RWPE2 (cell line): ENCODE results near the gene ZNF804B.

ENCODE experiments used
- ATAC-seq: fragments of 200-7000 bp; cut with Tn5 transposase; 3 replicates; pipeline ENCODE4 v1.9.1; 2021; ENCODE audit warnings: low read depth
- DNase-seq: peaks from one replicate; pipeline ENCODE4 v3.0.0-alpha.2; 2020; ENCODE audit warnings: low spot score
- H3K27ac ChIP-seq: fragments of 450-650 bp; 2 replicates; pipeline ENCODE4 v1.5.1; 2017; ENCODE audit warnings: mild to moderate bottlenecking; ENCODE audit not compliant: poor library complexity, severe bottlenecking
- H3K27me3 ChIP-seq: fragments of 250-450 bp; sonication (Bioruptor Pico); 2 replicates; pipeline ENCODE4 v1.5.1; 2021; ENCODE audit warnings: mild to moderate bottlenecking, moderate library complexity; ENCODE audit not compliant: insufficient read depth, poor library complexity, severe bottlenecking
- H3K36me3 ChIP-seq: fragments of 250-450 bp; sonication (Bioruptor Pico); 2 replicates; pipeline ENCODE4 v1.5.1; 2020; ENCODE audit warnings: low read depth, mild to moderate bottlenecking, moderate library complexity
- H3K4me1 ChIP-seq: fragments of 250-450 bp; sonication (Bioruptor Pico); 2 replicates; pipeline ENCODE4 v1.5.1; 2021; ENCODE audit warnings: mild to moderate bottlenecking, moderate library complexity; ENCODE audit not compliant: insufficient read depth, poor library complexity, severe bottlenecking
- H3K4me3 ChIP-seq: fragments of 250-450 bp; sonication (Bioruptor Pico); 2 replicates; pipeline ENCODE4 v1.5.1; 2021; ENCODE audit warnings: mild to moderate bottlenecking, moderate library complexity; ENCODE audit not compliant: severe bottlenecking
- H3K9me3 ChIP-seq: fragments of 250-450 bp; sonication (Bioruptor Pico); 2 replicates; pipeline ENCODE4 v1.5.1; 2021; ENCODE audit warnings: mild to moderate bottlenecking, moderate library complexity; ENCODE audit not compliant: severe bottlenecking
- CTCF ChIP-seq: fragments of 450-650 bp; IDR thresholded peaks from one replicate; pipeline ENCODE4 v1.5.1; 2017; ENCODE audit warnings: mild to moderate bottlenecking, moderate library complexity; ENCODE audit not compliant: poor library complexity, severe bottlenecking

The ZNF804B gene

DNA sequence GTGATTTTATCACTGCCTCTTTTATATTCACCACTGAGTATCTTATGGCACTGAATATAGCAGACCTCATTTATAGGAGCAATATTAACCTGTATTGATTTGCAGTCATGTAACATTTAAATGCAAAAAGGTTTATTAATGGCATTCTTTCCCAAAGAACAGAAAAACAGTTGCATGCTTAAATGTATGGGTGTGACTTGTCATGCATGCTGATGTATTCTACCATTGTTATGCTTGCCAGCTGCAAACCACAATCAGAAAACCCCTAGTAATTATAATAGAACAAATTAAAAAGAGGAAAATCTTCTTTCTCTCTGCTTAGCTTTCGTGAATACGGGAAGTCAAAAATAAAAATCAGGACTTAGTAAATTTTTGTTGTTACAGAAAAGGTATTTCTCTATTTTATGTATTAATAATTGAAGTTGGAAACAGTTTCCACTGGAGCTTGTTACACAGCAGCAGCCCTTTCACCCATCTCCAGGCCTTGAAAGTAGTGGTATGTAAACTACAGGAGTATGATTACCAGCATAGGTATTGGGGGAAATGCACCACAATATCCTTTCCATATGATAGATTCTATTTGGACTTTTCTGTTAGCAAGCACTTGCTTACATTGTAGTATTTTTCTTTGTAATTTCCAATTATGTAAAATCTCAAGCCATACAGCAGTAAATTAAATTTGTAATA lies 183.5 kb downstream of the ZNF804B start:
- H3K9me3 ChIP-seq: no peaks in the 10 kb centered on the region
- no peaks in the 10 kb centered on the region for H3K27me3 ChIP-seq
- no peak overlapping the region for H3K4me3 ChIP-seq
- no peaks in the 10 kb centered on the region for H3K36me3 ChIP-seq
- DNase-seq (no peak), ATAC-seq (no peak)
- H3K27ac ChIP-seq: no peak overlapping the region
- no peaks in the 10 kb centered on the region for H3K4me1 ChIP-seq
- TF ChIP-seq CTCF: no peak

DNA sequence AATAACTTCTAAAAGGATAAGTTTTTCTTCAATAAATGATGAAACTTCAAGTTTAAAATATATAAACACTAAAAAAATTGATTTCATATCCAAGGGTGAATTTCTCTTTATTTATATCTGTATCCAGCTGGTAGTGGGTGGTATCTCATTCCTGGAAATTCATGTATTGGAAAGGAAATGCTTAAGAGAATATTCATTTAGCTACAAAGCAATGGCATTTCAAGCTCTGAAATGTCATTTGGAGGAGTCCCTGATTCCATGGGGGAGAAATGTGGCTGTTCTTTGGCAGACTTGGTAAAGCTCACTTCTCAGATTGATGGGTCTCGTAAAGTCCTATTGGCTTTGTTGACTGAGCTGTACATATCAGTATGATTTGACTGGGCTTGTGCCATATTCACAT lies 192.3 kb downstream of the ZNF804B start:
- no peaks in the 10 kb centered on the region for H3K36me3 ChIP-seq
- no peak for TF ChIP-seq CTCF
- H3K27me3 ChIP-seq: no peaks in the 10 kb centered on the region
- no peak for ATAC-seq
- DNase-seq: no peak
- H3K4me1 ChIP-seq: no peaks in the 10 kb centered on the region
- H3K27ac ChIP-seq: no peak overlapping the region
- H3K4me3 ChIP-seq: no peak overlapping the region
- H3K9me3 ChIP-seq: no peaks in the 10 kb centered on the region

DNA sequence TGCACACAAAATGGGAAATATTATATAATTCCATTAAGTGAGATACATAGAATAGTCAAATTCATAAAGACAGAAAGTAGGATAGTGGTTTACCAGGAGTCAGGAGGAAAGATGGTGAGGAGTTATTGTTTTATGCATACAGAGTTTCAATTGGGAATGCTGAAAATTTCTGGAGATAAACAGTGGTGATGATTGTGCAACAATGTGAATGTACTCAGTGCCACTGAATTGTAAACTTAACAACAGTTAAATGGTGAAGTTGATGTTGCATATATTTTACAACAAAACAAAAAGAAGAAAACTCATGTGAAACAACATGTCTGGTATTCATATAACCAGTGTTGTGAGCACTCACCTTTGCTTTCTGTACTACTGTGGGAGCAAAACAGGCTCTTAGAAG lies 204.9 kb downstream of the ZNF804B start:
- no peak for TF ChIP-seq CTCF
- H3K27ac ChIP-seq: no peak overlapping the region
- H3K27me3 ChIP-seq: no peaks in the 10 kb centered on the region
- H3K9me3 ChIP-seq: no peaks in the 10 kb centered on the region
- no peaks in the 10 kb centered on the region for H3K4me1 ChIP-seq
- no peak for DNase-seq
- no peak for ATAC-seq
- no peak overlapping the region for H3K4me3 ChIP-seq
- H3K36me3 ChIP-seq: no peaks in the 10 kb centered on the region

GRCh38 chr7:88965371-88965770 lies 205.9 kb downstream of the ZNF804B start:
- DNase-seq: no peak
- Histone ChIP-seq H3K27me3 (no peaks in the 10 kb centered on the region), H3K9me3 (no peaks in the 10 kb centered on the region), H3K36me3 (no peaks in the 10 kb centered on the region), H3K4me1 (no peaks in the 10 kb centered on the region), H3K4me3 (no peak overlapping the region), H3K27ac (no peak overlapping the region)
- TF ChIP-seq CTCF: no peak
- no peak for ATAC-seq

DNA sequence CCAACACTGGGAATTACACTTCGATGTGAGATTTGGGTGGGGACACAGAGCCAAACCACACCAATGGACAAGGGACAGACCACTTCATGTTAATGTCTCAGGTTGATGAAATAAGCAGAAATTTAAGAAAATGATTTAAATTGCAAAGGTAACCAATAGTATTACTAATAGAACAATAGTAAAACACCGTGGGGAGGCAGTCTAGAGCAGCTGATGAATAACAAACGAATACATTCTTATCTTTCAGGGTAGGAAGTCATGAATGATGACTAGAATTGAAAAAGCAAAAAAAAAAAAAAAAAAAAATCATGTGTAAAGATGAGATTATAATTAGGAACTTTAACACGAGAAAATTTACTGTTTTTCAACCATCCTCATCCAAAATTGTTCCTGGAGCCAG lies 207.9 kb downstream of the ZNF804B start:
- Histone ChIP-seq H3K27me3 (no peaks in the 10 kb centered on the region), H3K9me3 (no peaks in the 10 kb centered on the region), H3K4me3 (no peak overlapping the region), H3K4me1 (no peaks in the 10 kb centered on the region), H3K36me3 (no peaks in the 10 kb centered on the region), H3K27ac (no peak overlapping the region)
- ATAC-seq (no peak), DNase-seq (no peak)
- TF ChIP-seq CTCF: no peak
